ENCODE results near the gene IGFBP2.
A peak's percentile ranks its signal among the peaks of the same experiment; 100 is the strongest.

Gene IGFBP2

GRCh38 chr2:216657086-216657855 is 24.1 kb downstream of the IGFBP2 start:
- CTCF ChIA-PET: interaction anchor here (1.5 to 1.9 kb wide), 2 partner anchors 10 to 11 kb away, joined by 4 to 9 read pairs; no protein-coding TSS in a partner anchor
- H3K27ac Mint-ChIP-seq: no peak overlapping the region
- H3K36me3 Mint-ChIP-seq: no peaks in the 10 kb centered on the region
- H3K4me1 Mint-ChIP-seq: peaks cover 5% of the 10 kb centered on the region
- no peaks in the 10 kb centered on the region for H3K9me3 Mint-ChIP-seq
- H3K4me3 Mint-ChIP-seq: no peak overlapping the region
- DNase-seq: no peak
- H3K27me3 Mint-ChIP-seq: peaks cover 24% of the 10 kb centered on the region

GRCh38 chr2:216657980-216658379 is 24.8 kb downstream of the IGFBP2 start:
- peaks cover 5% of the 10 kb centered on the region for H3K4me1 Mint-ChIP-seq
- H3K36me3 Mint-ChIP-seq: no peaks in the 10 kb centered on the region
- H3K9me3 Mint-ChIP-seq: no peaks in the 10 kb centered on the region
- H3K27ac Mint-ChIP-seq: no peak overlapping the region
- CTCF ChIA-PET: interaction anchor here (12.7 kb wide), 1 partner anchor 140 kb away, joined by 320 read pairs; no protein-coding TSS in a partner anchor
- no peak for DNase-seq
- H3K27me3 Mint-ChIP-seq: peaks cover 19% of the 10 kb centered on the region
- no peak overlapping the region for H3K4me3 Mint-ChIP-seq

DNA sequence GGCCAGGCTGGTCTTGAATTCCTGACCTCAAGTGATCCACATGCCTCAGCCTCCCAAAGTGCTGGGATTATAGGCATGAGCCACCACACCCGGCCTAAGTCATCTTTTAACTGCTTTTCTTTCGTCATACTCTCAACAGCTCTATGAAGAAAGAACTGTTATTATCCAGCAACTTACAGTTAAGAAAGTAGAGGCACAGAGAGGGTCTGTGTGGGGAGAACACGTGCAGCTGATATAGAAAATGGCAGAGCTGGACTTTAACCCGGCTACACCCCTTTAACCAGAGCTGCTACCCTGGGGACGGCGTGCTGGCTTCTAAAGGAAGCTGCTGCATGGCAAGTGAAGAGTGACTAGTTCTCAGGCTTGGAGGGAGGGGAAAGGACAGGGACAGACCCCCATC is 25.5 kb downstream of the IGFBP2 start:
- CTCF ChIA-PET: interaction anchor here (12.7 kb wide), 1 partner anchor 140 kb away, joined by 320 read pairs; no protein-coding TSS in a partner anchor
- no peaks in the 10 kb centered on the region for H3K36me3 Mint-ChIP-seq
- DNase-seq: no peak
- H3K4me3 Mint-ChIP-seq: no peak overlapping the region
- no peak overlapping the region for H3K27ac Mint-ChIP-seq
- no peaks in the 10 kb centered on the region for H3K9me3 Mint-ChIP-seq
- H3K27me3 Mint-ChIP-seq: peaks cover 19% of the 10 kb centered on the region
- peaks cover 5% of the 10 kb centered on the region for H3K4me1 Mint-ChIP-seq

GRCh38 chr2:216659276-216659675 is 26.1 kb downstream of the IGFBP2 start:
- peaks cover 19% of the 10 kb centered on the region for H3K27me3 Mint-ChIP-seq
- H3K4me1 Mint-ChIP-seq: peaks cover 3% of the 10 kb centered on the region
- no peak for DNase-seq
- no peaks in the 10 kb centered on the region for H3K9me3 Mint-ChIP-seq
- CTCF ChIA-PET: interaction anchor here (12.7 kb wide), 1 partner anchor 141 kb away, joined by 320 read pairs; no protein-coding TSS in a partner anchor
- no peaks in the 10 kb centered on the region for H3K36me3 Mint-ChIP-seq
- no peak overlapping the region for H3K4me3 Mint-ChIP-seq
- H3K27ac Mint-ChIP-seq: no peak overlapping the region

DNA sequence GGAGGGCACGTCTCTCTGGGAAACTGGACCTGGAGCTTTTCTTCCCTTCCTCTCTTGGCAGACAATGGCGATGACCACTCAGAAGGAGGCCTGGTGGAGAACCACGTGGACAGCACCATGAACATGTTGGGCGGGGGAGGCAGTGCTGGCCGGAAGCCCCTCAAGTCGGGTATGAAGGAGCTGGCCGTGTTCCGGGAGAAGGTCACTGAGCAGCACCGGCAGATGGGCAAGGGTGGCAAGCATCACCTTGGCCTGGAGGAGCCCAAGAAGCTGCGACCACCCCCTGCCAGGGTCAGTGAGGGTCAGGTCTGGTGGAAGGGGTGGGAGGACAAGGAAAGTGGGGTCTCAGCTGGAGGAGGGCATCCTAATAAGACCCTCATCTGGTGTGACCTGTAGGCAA is 27.3 kb downstream of the IGFBP2 start:
- DNase-seq: no peak
- Mint-ChIP-seq H3K9me3 (no peaks in the 10 kb centered on the region), H3K27ac (no peak overlapping the region), H3K4me3 (no peak overlapping the region), H3K27me3 (peaks cover 19% of the 10 kb centered on the region), H3K4me1 (no peaks in the 10 kb centered on the region), H3K36me3 (no peaks in the 10 kb centered on the region)
- CTCF ChIA-PET: interaction anchor here (12.7 kb wide), 1 partner anchor 142 kb away, joined by 320 read pairs; no protein-coding TSS in a partner anchor

DNA sequence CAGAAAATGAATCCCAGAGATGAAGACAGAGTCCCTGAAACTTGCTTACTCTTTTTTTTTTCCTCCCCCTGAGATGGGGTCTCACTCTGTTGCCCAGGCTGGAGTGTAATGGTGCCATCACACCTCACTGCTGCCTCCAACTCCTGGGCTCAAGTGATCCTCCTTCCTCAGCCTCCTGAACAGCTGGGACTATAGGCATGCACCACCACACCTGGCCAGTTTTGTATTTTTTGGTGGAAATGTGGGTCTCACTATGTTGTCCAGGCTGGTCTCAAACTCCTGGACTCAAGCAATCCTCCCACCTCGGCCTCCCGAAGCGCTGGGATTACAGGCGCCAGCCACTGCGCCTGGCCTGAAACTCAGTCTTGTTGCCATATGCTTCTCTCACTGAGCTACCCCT is 27.8 kb downstream of the IGFBP2 start:
- H3K9me3 Mint-ChIP-seq: no peaks in the 10 kb centered on the region
- no peak for DNase-seq
- CTCF ChIA-PET: interaction anchor here (0.8 to 12.7 kb wide), 5 partner anchors 10 to 551 kb away, joined by 3 to 320 read pairs (median 3); no protein-coding TSS in a partner anchor
- no peak overlapping the region for H3K4me3 Mint-ChIP-seq
- no peaks in the 10 kb centered on the region for H3K4me1 Mint-ChIP-seq
- no peaks in the 10 kb centered on the region for H3K36me3 Mint-ChIP-seq
- H3K27me3 Mint-ChIP-seq: peaks cover 18% of the 10 kb centered on the region
- H3K27ac Mint-ChIP-seq: no peak overlapping the region

DNA sequence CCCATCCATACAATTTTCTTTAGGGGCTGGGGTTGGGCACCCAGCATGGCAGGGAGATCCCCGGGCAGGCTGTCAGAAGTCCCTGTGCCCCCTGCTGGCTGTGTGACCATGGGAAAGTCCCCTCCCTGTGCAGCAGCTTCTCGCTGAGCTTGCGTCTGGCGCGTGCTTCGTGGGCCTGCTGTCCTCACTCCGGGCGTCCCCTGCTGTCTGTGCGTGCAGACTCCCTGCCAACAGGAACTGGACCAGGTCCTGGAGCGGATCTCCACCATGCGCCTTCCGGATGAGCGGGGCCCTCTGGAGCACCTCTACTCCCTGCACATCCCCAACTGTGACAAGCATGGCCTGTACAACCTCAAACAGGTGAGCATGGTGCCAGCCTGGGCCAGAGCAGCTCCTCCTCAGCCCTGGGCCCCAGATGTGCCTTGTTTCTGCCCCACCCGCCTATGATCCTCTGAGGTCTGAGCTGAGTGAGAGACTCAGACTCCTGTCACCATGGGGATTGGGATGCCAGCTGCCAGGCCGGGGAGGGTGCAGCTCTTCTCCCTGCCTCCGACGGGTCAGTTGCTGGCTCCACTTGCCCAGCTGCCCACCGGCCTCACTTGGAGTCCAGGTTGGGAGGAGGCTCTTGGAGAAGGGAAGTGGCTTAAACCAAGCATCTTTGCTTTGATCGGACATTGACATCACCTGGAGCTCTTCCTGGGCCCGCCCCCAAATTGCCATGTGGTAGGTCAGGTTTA is 28.6 kb downstream of the IGFBP2 start:
- no peak overlapping the region for H3K27ac Mint-ChIP-seq
- H3K4me3 Mint-ChIP-seq: no peak overlapping the region
- H3K36me3 Mint-ChIP-seq: no peaks in the 10 kb centered on the region
- H3K4me1 Mint-ChIP-seq: no peaks in the 10 kb centered on the region
- no peak for DNase-seq
- H3K9me3 Mint-ChIP-seq: no peaks in the 10 kb centered on the region
- peaks cover 14% of the 10 kb centered on the region for H3K27me3 Mint-ChIP-seq
- CTCF ChIA-PET: interaction anchor here (0.8 to 12.7 kb wide), 5 partner anchors 11 to 552 kb away, joined by 3 to 320 read pairs (median 3); no protein-coding TSS in a partner anchor

DNA sequence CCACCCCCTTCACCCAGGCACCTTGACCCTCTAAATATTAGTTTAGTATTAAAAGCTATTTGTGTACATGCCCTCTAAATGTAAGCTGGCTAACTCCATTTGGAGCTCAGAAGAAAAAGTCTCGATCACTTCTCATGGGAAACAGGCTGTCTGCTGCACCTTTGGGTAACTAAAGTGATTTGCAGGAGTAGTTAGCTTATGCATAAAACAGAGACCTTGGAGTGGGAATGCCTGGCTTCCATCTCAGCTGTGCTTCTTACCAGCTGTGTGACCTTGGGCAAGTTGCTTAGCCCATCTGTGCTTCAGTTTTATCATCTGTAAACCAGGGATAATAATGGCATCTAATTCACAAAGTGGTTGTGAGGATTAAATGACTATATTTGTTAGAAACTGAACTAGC is 29.9 kb downstream of the IGFBP2 start:
- Mint-ChIP-seq H3K27ac (no peak overlapping the region), H3K36me3 (no peaks in the 10 kb centered on the region), H3K27me3 (peaks cover 13% of the 10 kb centered on the region), H3K9me3 (no peaks in the 10 kb centered on the region), H3K4me1 (no peaks in the 10 kb centered on the region), H3K4me3 (no peak overlapping the region)
- CTCF ChIA-PET: interaction anchor here (0.9 to 12.7 kb wide), 5 partner anchors 12 to 145 kb away, joined by 3 to 320 read pairs (median 7); no protein-coding TSS in a partner anchor
- DNase-seq: no peak

DNA sequence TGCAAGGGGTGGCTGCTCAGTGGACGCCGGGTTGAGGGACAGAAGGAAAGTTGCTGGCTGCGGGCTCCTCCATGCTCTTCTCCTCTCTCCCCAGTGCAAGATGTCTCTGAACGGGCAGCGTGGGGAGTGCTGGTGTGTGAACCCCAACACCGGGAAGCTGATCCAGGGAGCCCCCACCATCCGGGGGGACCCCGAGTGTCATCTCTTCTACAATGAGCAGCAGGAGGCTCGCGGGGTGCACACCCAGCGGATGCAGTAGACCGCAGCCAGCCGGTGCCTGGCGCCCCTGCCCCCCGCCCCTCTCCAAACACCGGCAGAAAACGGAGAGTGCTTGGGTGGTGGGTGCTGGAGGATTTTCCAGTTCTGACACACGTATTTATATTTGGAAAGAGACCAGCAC is 30.6 kb downstream of the IGFBP2 start:
- no peak for DNase-seq
- Mint-ChIP-seq H3K4me1 (no peaks in the 10 kb centered on the region), H3K9me3 (no peaks in the 10 kb centered on the region), H3K27me3 (peaks cover 14% of the 10 kb centered on the region), H3K36me3 (no peaks in the 10 kb centered on the region), H3K27ac (no peak overlapping the region), H3K4me3 (no peak overlapping the region)
- CTCF ChIA-PET: interaction anchor here (0.9 to 12.7 kb wide), 5 partner anchors 43 to 146 kb away, joined by 3 to 320 read pairs (median 5); no protein-coding TSS in a partner anchor

DNA sequence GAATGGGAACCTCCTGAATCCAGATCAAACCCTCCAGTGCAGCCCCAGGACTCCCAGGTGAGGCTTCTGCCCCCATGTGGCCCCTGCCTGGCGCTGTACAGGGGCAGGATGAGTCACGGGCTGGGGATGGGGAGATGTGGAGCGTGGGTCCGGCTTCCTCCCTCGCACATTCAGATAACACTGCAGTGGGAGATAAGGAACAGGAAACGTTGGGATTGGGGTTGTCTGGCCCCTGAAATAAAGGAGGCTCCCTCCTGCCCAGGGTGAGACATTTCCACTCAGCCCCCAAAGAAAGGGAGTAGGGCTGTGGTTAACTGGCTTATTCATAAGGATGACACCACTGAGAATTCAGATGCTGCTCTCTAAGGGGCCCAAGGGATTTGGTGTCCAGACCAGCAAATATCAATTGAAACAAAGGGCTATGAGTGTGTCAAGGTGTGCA is 31.4 kb downstream of the IGFBP2 start:
- no peak overlapping the region for H3K27ac Mint-ChIP-seq
- no peaks in the 10 kb centered on the region for H3K9me3 Mint-ChIP-seq
- CTCF ChIA-PET: interaction anchor here (0.9 to 12.7 kb wide), 4 partner anchors 43 to 554 kb away, joined by 3 to 320 read pairs (median 20); no protein-coding TSS in a partner anchor
- no peak overlapping the region for H3K4me3 Mint-ChIP-seq
- no peaks in the 10 kb centered on the region for H3K36me3 Mint-ChIP-seq
- no peaks in the 10 kb centered on the region for H3K4me1 Mint-ChIP-seq
- peaks cover 21% of the 10 kb centered on the region for H3K27me3 Mint-ChIP-seq
- DNase-seq: no peak

- H3K36me3 Mint-ChIP-seq: no peaks in the 10 kb centered on the region
- H3K27ac Mint-ChIP-seq: no peak overlapping the region
- CTCF ChIA-PET: interaction anchor here (0.9 to 12.7 kb wide), 9 partner anchors 10 to 555 kb away, joined by 3 to 320 read pairs (median 5); no protein-coding TSS in a partner anchor
- H3K4me1 Mint-ChIP-seq: no peaks in the 10 kb centered on the region
- peaks cover 21% of the 10 kb centered on the region for H3K27me3 Mint-ChIP-seq
- no peaks in the 10 kb centered on the region for H3K9me3 Mint-ChIP-seq
- no peak overlapping the region for H3K4me3 Mint-ChIP-seq
- no peak for DNase-seq
Measured at GRCh38 chr2:216665242-216665641, 32.0 kb downstream of the IGFBP2 start.

- H3K4me3 Mint-ChIP-seq: no peak overlapping the region
- no peaks in the 10 kb centered on the region for H3K4me1 Mint-ChIP-seq
- CTCF ChIA-PET: interaction anchor here (0.9 to 12.7 kb wide), 16 partner anchors 9 to 556 kb away, joined by 3 to 320 read pairs (median 4); no protein-coding TSS in a partner anchor
- no peak overlapping the region for H3K27ac Mint-ChIP-seq
- H3K36me3 Mint-ChIP-seq: no peaks in the 10 kb centered on the region
- DNase-seq: no peak
- H3K9me3 Mint-ChIP-seq: no peaks in the 10 kb centered on the region
- H3K27me3 Mint-ChIP-seq: peaks cover 23% of the 10 kb centered on the region
Measured at GRCh38 chr2:216665717-216666116, 32.5 kb downstream of the IGFBP2 start.

- Mint-ChIP-seq H3K9me3 (no peaks in the 10 kb centered on the region), H3K27ac (no peak overlapping the region), H3K27me3 (peaks cover 29% of the 10 kb centered on the region), H3K4me3 (no peak overlapping the region), H3K4me1 (no peaks in the 10 kb centered on the region), H3K36me3 (no peaks in the 10 kb centered on the region)
- peak; percentile 80 for DNase-seq
- CTCF ChIA-PET: interaction anchor here (0.6 to 12.7 kb wide), 22 partner anchors 10 to 557 kb away, joined by 3 to 320 read pairs (median 4); no protein-coding TSS in a partner anchor
Measured at GRCh38 chr2:216666461-216667233, 33.4 kb downstream of the IGFBP2 start.
